ENCODE results near the gene PPP2R2B. TPM values are rescaled to one million over a fixed set of nuclear protein-coding genes. Genes with fewer than 3 reads are reported as not detected.

PPP2R2B gene
- total and polyA plus RNA-seq, 2 of the 4 experiments (the other 2 are of a cell fraction) = not detected

GRCh38 chr5:146910239-146910638 lies 31.7 kb upstream of the PPP2R2B start:
- no peak overlapping the region for H2AK5ac ChIP-seq (ENCODE audit: low read depth, low read length)
- no peak overlapping the region for H3K4ac ChIP-seq (ENCODE audit: low read depth, low read length)
- TF ChIP-seq MAZ (IDR thresholded peaks at IDR 0.05; ENCODE audit: borderline replicate concordance, low read depth, low read length) (no peak), MXI1 (IDR thresholded peaks at IDR 0.05; ENCODE audit: borderline replicate concordance, low read depth, low read length) (no peak), RFX5 (IDR thresholded peaks at IDR 0.05; ENCODE audit: low read depth, low read length) (no peak), NFE2L2 (IDR thresholded peaks at IDR 0.05; ENCODE audit: low read depth, low read length) (no peak), CHD1 (IDR thresholded peaks at IDR 0.05; ENCODE audit: low read depth, low read length) (no peak), POLR2A (IDR thresholded peaks at IDR 0.05; ENCODE audit: low read depth, low read length) (no peak), RCOR1 (IDR thresholded peaks at IDR 0.05; ENCODE audit: insufficient replicate concordance, low read length) (no peak), USF2 (IDR thresholded peaks at IDR 0.05; ENCODE audit: low read depth, low read length) (no peak), CEBPB (IDR thresholded peaks at IDR 0.05; ENCODE audit: low read depth, low read length) (no peak), BHLHE40 (IDR thresholded peaks at IDR 0.05; ENCODE audit: low read depth, low read length) (no peak), SMC3 (IDR thresholded peaks at IDR 0.05; ENCODE audit: low read depth, low read length) (no peak), MAFK (IDR thresholded peaks at IDR 0.05; ENCODE audit: low read depth, low read length) (no peak), FOS (IDR thresholded peaks at IDR 0.05; ENCODE audit: low read depth, low read length) (no peak), RAD21 (IDR thresholded peaks at IDR 0.05; ENCODE audit: low read length) (no peak), CTCF (conservative IDR thresholded peaks at IDR 0.05; ENCODE audit: low read depth, low read length) (no peak)
- TF ChIP-seq, protein P1, sequence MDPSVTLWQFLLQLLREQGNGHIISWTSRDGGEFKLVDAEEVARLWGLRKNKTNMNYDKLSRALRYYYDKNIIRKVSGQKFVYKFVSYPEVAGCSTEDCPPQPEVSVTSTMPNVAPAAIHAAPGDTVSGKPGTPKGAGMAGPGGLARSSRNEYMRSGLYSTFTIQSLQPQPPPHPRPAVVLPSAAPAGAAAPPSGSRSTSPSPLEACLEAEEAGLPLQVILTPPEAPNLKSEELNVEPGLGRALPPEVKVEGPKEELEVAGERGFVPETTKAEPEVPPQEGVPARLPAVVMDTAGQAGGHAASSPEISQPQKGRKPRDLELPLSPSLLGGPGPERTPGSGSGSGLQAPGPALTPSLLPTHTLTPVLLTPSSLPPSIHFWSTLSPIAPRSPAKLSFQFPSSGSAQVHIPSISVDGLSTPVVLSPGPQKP (IDR thresholded peaks at IDR 0.05; ENCODE audit: borderline replicate concordance, low read depth, low read length) = no peak
- no peak overlapping the region for H4K91ac ChIP-seq (ENCODE audit: insufficient read depth, low read depth, low read length)
- ChIA-PET CTCF (no interaction called here), POLR2A (ENCODE audit: unreplicated experiment) (no interaction called here)
- no peaks in the 10 kb centered on the region for H3K4me1 ChIP-seq (ENCODE audit: control insufficient read depth, insufficient read depth, low read length)
- no peaks in the 10 kb centered on the region for H3K27me3 ChIP-seq (ENCODE audit: control insufficient read depth, insufficient read depth, low read length)
- no peak overlapping the region for H3K27ac ChIP-seq (ENCODE audit: insufficient read depth, low read length)
- H3K4me3 ChIP-seq (ENCODE audit: insufficient read depth, low read depth, low read length) = no peak overlapping the region
- ATAC-seq (ENCODE audit: low read depth) (no peak), DNase-seq (no peak)
- dilution Hi-C loops (cut with HindIII; ENCODE audit: low sequenced_read_pairs, unreplicated experiment) = no loop called here
- H4K5ac ChIP-seq (ENCODE audit: low read depth, low read length) = no peak overlapping the region
- H4K20me1 ChIP-seq (ENCODE audit: insufficient read depth, low read length) = no peaks in the 10 kb centered on the region
- intact Hi-C loops (cut with micrococcal nuclease) = no loop called here
- H3K79me1 ChIP-seq (ENCODE audit: low read depth in 1 of 2, low read length in 2 of 2) = no peaks in the 10 kb centered on the region
- H4K8ac ChIP-seq (ENCODE audit: low read depth in 2 of 2, low read length in 2 of 2) = no peak overlapping the region
- in situ Hi-C loops (cut with MboI; ENCODE audit: low sequenced_read_pairs) = no loop called here
- H2BK15ac ChIP-seq (ENCODE audit: low read depth, low read length) = no peak overlapping the region
- no peaks in the 10 kb centered on the region for H3K9me1 ChIP-seq (ENCODE audit: insufficient read depth, low read length)
- H3K4me2 ChIP-seq (ENCODE audit: low read depth, low read length) = no peak overlapping the region
- no peak overlapping the region for H3K9ac ChIP-seq (ENCODE audit: low read depth, low read length)
- H2BK20ac ChIP-seq (ENCODE audit: low read depth, low read length) = no peak overlapping the region
- no peak overlapping the region for H3K23ac ChIP-seq (ENCODE audit: low read depth, low read length)
- no TSS peak for BruUV-seq (replicated peaks)
- no peak overlapping the region for H2AK9ac ChIP-seq (replicated peaks; ENCODE audit: low read depth, low read length, poor library complexity)
- H3K36me3 ChIP-seq (ENCODE audit: control insufficient read depth, insufficient read depth, low read length) = no peaks in the 10 kb centered on the region
- no peaks in the 10 kb centered on the region for H3K9me3 ChIP-seq (ENCODE audit: control insufficient read depth, insufficient read depth, low read length)
- no peak overlapping the region for H3K14ac ChIP-seq (replicated peaks; ENCODE audit: low read depth, low read length)
- H2BK120ac ChIP-seq (ENCODE audit: low read depth, low read length) = no peak overlapping the region
- no peak overlapping the region for H2AFZ ChIP-seq (replicated peaks; ENCODE audit: low read length, poor library complexity)
- no peak overlapping the region for H3K56ac ChIP-seq (ENCODE audit: extremely low read depth, insufficient read depth, low read length)
- H3K18ac ChIP-seq (ENCODE audit: low read depth, low read length) = no peak overlapping the region
- no peak overlapping the region for H2BK5ac ChIP-seq (ENCODE audit: low read depth, low read length, poor library complexity, severe bottlenecking)
